OCI-LY3 (cell line): ENCODE measurements around the gene ABCC6.

Experiments
- CTCF ChIP-seq: fragments of 200-600, 300-600 bp; sonication (generic); IDR thresholded peaks from 2 replicates; pipeline ENCODE4 v1.5.1; 2014; ENCODE audit warnings: antibody characterized with exemption, low read length, low read depth
- EZH2phosphoT487 ChIP-seq: fragments of 200-600 bp; shearing (Covaris generic); IDR thresholded peaks from 2 replicates; pipeline ENCODE4 v1.6.1; 2018; ENCODE audit warnings: antibody characterized with exemption, mixed run types, low read depth

- TF ChIP-seq CTCF, result no peak
- no peak for TF ChIP-seq EZH2phosphoT487
Observed at GRCh38 chr16:16182918-16183317, 40.4 kb downstream of the ABCC6 start.
